Activated T-helper 1 cell treated with anti-CD3 and anti-CD28 coated beads, Interleukin-2, amount 50 U/mL, for 16 hours (primary cell): ENCODE data around the gene ARPC5L.
"Not testable (repeated sequence)": the region's sequence is repeated elsewhere in the genome, so short reads cannot be mapped to it uniquely, and the experiment has no call there.

Experiments
- DNase-seq, 2 donors: peaks; one replicate each; pipeline ENCODE4 v3.0.0-alpha.2; 2020; ENCODE audit warnings: low read depth in 1 of 2, low spot score in 1 of 2

Gene ARPC5L

DNA sequence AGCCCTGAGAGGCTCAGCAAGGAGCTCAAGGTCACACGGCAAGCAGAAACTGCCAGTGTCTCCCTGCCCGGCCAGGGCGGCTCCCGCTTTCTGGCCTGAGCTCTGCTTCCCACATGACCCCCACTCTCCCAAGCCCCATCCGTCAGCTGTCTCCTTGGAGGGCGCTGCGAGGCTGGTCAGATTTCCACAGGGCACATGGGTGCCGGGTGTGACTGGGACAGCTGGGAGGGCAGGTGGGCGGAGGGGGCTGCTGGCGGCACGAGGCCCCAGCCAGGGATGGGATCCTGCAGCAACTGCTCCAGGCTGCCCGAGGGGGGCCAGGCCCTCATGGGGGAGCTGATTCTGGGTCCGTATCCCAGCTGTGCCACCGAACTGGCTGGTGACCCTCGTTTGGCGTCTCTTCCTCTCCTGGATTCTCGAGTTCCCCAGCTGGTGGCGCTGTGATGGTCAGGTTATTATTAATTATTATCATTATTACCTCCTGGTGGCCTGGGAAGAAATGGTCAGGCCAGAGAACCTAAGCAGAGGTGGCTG is 21.6 kb upstream of the ARPC5L start:
- no peak for DNase-seq

DNA sequence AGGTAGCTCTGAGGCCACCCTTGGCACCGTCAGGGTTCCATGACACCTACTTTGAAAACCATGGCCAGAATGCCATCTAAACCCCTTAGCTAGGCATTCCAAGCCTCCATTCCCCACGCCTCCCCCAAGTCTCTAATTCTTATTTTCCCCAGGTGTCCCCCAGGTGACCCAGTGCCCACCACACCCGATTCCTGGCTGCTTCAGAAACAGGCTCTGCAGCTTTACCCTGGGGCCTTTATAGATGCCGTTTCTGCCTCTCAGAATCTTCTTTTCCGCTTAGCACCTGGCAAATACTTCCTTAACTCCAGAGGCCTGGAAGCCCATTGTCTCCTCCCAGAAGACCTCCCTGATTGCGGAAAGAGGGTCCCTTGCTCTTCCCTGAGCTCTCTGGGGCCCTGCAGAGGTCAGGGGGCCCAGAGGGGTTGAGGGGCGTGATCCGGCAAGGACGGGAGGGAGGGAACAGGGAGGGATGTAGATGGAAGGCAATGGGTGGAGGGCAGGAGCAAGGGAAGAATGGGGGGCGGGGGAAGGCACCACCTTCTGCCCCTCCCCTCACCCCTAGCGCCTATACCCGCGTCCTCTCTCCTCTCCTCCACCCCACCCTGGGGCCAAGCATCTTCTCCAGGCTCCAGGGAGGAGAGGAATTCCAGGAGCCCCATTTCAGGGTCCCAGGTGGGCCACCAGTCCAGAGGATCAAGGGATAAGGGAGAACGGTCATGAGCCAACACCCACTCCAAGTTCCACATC is 20.7 kb upstream of the ARPC5L start:
- no peak for DNase-seq

DNA sequence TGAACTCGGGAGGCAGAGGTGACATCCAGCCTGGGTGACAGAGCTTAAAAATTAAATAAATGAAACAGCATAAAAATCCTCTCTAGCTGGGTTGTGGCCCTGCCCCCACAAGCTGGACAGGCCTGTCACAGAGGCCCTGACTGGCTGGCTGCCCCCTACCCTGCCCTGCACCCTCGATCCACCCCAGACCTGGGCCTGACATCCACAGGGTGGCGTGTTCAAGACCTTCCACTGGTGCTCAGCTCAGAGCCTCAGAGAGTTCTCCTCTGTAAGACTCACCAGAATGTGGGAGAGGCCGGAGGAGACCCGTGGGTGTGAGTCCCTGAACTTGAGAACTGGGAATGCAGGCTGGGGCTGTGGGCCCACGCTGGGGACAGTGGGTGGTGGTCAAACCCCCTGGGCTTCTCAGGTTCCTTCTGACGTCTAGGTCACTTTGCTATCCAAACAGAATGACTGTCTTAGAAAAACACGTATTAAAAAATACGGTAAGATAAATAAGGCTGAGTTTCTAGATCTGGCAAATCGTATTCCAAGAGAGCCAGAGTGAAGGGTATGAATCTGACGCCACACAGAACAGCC is 18.4 kb upstream of the ARPC5L start:
- no peak for DNase-seq

DNA sequence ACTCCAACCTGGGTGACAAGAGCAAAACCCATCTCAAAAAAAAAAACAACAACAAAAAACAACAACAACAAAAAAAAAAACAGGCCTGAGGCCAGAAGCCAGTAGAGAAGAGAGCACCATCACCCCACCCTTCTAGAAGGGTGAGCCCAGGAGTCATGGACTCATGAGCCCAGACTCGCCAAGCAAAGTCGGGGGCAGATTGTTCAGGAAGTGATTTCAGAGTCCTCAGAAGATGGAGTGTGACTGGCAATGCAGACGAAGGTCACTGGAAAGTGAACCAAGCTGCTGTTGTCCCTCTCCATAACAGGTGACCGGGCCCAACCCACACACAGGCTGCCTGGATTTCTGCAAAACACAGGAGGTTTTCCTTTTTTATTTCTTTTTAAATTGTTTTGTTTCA is 17.6 kb upstream of the ARPC5L start:
- no peak for DNase-seq

DNA sequence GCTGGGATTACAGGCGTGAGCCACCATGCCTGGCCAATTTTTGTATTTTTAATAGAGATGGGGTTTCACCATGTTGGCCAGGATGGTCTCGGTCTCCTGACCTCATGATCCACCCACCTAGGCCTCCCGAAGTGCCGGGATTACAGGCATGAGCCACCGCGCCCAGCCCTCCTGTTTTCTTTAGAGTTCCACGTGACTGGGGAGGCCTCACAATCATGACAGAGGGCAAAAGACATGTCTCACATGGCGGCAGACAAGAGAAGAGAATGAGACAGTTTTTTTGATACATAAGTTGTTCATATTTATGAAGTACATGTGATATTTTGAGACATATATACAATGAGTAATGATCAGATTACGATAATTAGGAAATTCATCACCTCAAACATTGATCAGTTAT is 15.5 kb upstream of the ARPC5L start:
- not testable (repeated sequence) for DNase-seq

GRCh38 chr9:124846969-124847368 is 15.0 kb upstream of the ARPC5L start:
- DNase-seq: no peak

DNA sequence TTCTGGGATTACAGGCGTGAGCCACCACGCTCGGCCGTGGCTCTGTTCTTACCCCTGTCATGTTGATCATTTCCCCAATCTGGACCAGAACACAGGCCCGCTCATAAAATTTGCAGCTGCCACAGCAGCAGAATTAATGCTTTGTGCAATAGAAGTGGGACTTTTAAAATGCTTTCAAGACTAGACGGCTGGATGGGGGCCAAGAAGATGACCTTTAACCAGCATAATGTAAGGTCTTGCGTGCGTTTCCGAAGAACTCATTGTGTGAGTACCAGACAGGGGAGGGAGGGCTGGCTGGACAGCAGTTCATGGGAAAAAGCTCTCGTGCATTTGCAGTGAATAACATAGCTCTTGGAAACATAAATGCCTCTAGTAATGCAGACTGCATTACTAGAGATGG is 12.1 kb upstream of the ARPC5L start:
- no peak for DNase-seq

DNA sequence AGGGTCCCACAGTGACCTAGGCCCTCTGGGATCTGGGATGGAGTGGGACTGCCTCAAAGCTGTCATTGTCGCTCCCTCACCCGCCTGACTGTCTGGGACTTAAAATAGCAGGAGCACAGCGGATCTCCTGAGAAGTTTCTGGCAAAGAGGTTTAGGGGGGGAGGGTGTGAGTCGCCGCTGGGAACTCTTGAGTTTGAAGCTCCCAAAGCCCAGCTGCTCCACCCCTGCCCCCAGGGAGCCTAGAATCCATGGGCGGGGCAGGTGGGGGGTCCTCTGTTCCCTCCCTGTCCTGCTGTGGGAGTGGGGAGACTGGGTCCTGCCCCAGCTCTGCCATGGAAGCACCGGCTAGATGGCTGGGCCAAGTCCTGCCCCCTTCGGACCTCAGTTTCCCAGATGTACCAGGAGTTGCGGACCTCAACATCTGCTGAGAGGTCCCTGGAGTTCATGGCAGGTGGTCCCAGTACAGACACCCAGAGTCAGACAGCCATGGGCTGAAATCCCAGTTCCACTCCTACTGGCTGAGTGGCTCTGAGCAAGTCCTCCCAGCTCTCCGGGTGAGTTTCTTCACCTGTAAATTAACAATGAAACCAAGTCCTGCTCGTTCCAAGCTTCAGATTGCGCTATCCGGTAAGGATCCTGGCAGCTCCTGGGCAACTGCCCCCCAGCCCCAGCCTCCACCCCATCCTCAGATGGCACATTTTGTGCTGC is 9.7 kb upstream of the ARPC5L start:
- no peak for DNase-seq

DNA sequence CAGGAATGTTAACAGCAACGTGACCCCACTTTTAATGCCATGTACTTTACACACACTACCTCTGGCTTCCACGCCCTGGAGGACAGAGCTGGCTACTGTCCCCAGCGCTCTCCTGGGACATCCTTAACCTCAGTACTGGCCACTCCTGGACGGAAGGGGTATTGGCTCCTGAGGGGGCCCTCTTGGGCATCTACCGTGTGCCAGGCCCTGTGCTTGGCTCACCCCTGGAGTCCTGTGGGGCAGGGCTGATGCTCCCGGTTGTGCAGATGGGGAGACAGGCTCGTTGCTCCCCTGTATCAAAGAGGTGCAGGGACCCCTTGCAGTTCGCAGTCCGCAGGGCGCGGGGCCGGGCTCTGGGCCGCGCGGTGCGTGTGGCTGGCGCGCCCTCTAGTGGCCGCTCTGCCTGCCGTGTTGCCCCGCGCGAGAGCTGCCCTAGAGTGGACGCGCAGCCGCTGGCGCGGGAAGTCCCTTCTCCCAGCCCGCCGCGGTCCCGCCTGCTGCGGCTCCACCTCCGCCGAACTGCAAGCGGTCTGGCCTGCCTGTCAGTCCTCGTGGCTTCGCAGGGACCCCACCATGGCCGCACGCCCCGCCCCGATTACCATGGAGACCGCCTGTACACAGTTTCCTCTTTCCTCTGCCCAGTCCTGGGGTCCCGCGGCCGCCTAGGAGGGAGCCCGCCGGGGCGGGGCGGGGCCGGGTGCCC is 8.9 kb upstream of the ARPC5L start, which contains the start of gene WDR38:
Gene WDR38 (plus strand): TSS at position 632 of the 703 bp plus-strand sequence. CDS start 72 bp downstream, outside the sequence.
- DNase-seq: peak; percentile 55 to 75

- no peak for DNase-seq
Observed at GRCh38 chr9:124853605-124854143, 8.3 kb upstream of the ARPC5L start.

DNA sequence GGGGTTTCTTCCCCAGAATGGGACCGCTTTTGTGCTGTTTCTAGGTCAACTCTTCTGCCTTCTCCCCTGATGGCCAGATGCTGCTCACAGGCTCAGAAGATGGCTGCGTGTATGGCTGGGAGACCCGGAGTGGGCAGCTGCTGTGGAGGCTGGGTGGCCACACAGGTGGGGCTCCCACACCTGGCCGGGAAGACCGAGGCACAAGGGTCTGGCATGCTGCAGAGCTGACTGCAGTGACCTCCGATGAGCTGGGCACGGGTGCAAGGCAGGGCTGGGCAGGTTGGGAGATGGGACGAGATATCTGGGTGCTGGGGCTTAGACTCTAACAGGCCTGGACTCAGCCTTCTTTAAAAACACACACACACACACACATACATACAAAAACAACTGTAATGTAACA is 7.8 kb upstream of the ARPC5L start:
- DNase-seq: no peak

DNA sequence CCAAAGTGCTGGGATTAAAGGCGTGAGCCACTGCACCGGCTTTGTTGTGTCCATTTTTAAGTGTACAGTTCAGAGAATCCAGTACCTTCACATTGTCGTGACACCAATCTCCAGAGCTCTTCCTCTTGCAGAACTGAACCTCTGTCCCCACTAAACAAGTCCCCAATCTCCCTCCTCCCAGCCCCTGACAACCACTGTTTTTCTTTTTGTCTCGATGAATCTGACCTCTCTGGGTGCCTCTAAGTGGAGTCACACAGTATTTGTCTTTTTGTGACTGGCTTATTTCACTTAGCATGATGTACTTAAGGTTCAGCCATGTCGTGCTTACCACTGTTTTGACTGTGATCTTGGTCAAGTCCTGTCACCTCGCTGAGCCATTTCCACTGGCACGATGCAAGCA is 7.1 kb upstream of the ARPC5L start:
- DNase-seq: no peak

DNA sequence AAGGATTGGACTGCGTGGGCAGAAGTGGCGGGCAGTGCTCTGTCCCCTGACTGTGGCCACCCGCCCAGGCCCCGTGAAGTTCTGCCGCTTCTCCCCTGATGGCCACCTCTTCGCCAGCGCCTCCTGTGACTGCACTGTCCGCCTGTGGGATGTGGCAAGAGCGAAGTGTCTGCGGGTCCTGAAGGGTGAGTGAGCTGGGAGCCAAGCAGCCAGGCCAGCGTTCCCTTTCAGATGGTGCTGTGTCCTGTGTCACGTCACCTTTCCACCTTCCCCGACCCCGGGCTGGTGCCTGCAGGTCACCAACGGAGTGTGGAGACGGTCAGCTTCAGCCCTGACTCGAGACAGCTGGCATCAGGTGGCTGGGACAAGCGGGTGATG is 6.4 kb upstream of the ARPC5L start:
- DNase-seq: no peak

GRCh38 chr9:124855944-124856765 is 5.8 kb upstream of the ARPC5L start:
- no peak for DNase-seq

- DNase-seq: no peak
Observed at GRCh38 chr9:124857533-124858162, 4.3 kb upstream of the ARPC5L start.

GRCh38 chr9:124858330-124859046 is 3.4 kb upstream of the ARPC5L start:
- no peak for DNase-seq

DNA sequence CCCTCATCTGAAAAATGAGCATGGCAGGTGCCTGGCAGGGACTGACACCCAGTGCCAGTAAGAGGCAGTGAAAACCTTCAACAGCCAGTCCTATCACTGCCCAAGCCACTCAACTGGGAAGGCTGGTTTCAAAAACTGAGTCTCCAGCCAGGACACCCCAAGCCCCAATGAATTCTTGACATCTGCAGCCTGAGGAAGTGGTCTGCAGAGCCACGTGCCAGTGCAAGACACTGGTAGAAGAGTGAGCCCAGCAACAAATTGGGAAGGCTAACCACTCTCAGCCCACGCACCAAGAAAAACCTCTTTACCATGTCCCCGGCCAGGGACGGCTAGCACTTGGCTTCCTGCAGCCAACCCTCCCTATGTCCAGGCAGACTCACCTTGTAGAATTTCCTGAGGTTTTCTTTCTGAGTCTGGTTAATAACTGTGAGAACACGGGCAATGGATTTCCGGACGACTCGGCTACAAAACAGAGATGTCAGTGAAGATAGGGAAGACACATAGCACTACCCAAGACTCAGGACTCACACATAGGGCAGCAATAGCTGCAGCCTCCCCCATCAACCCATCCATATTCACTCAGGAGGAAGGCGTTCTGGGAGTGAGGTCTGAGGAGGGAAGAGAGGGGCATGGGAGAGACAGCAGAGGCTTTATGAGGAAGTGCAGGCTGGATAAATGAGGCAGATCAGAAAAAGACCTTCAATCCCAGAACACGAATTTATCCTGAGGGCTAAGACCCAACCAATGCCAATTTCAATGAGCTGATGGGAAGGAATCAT is 1.9 kb upstream of the ARPC5L start:
- DNase-seq: no peak

GRCh38 chr9:124860582-124861341 is 1.2 kb upstream of the ARPC5L start:
- DNase-seq: no peak
